Measurements from ENCODE around the gene UGT2B11.

GRCh38 chr4:69239557-69240168 is 25.1 kb upstream of the UGT2B11 start:
- no peak for TF ChIP-seq POLR2A (IDR thresholded peaks at IDR 0.05; ENCODE audit: low read depth, low read length)
- TF ChIP-seq POLR2AphosphoS5 (IDR thresholded peaks at IDR 0.05; ENCODE audit: low read depth, low read length): no peak
